ENCODE results near the gene ID2.

ID2 gene

DNA sequence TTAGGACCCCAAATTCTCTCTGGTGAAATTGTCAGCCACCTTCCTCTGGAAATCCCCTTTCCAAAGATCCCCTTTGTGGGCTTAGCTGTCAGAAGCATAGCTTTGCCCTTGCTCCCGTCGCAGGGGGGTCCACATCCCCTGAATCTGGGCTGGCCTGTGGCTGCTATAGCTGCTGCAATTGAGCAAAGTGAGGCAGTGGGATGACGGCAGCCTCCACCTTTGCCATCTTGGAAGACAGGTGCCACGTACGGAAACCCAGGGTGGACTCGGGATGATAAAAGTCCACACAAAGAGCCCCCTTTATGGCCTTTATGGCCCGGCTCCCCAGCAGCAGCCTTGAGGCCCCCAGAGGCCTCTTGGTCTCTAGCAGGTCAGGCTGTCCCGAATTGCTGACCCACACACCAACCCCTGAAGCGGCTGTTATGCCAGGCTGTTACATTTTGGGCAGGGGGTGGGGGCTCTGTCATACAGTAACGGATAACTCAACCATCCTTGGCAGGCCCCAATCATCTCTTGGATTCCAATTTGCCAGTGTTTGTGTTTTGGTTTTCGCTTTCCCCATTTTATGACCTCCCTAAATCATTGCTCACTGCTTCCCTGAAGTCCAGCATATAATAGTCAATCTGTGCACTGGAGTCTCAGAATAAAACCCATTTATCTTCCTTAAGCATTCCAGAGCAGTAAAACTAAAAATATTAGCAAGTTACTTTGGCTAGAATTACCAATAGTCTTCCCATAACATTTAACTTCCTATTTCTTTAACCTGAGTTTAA, 33.2 kb upstream of the ID2 start:
- no peak for DNase-seq (ENCODE audit: low read depth)

GRCh38 chr2:8649718-8650117, 32.1 kb upstream of the ID2 start:
- no peak for DNase-seq (ENCODE audit: low read depth)

DNA sequence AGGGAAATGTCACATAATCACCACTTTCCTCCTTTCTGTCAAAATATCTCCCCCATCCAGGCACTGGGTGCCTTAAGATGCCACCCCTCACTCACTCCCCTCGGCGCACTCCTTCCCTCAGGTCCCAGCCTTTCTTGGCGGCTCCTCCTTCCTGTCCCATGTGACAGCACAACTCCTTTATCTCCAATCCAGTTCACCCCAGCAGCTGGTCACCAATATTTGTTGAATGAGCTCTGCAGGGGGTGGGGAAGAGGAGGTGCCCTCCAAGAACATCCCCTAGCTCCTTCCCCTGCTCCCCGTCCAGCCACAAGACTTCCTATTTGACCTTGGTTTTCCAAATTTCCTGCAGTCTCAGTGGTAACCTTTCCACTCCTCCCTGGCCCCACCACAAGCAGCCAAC, 31.6 kb upstream of the ID2 start:
- DNase-seq (ENCODE audit: low read depth), result no peak

GRCh38 chr2:8652774-8653426, 29.0 kb upstream of the ID2 start:
- no peak for DNase-seq (ENCODE audit: low read depth)

GRCh38 chr2:8653485-8653884, 28.4 kb upstream of the ID2 start:
- DNase-seq (ENCODE audit: low read depth), result no peak

- no peak for DNase-seq (ENCODE audit: low read depth)
These were observed 27.8 kb upstream of the ID2 start for GRCh38 chr2:8654041-8654440.

DNA sequence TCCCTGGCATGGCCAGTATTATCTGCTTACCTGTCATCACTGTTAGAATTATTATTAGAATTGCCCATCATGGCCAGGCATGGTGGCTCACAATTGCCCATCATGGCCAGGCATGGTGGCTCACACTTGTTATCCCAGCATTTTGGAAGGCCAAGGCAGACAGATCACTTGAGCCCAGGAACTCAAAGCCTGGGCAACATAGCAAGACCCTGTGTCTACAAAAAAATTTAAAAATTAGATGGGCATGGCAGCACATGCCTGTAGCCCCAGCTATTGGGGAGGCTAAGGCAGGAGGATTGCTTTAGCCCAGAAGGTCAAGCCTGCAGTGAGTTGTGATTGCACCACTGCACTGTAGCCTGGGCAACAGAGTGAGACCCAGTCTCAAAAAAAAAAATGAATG, 27.4 kb upstream of the ID2 start:
- DNase-seq (ENCODE audit: low read depth), result no peak

DNA sequence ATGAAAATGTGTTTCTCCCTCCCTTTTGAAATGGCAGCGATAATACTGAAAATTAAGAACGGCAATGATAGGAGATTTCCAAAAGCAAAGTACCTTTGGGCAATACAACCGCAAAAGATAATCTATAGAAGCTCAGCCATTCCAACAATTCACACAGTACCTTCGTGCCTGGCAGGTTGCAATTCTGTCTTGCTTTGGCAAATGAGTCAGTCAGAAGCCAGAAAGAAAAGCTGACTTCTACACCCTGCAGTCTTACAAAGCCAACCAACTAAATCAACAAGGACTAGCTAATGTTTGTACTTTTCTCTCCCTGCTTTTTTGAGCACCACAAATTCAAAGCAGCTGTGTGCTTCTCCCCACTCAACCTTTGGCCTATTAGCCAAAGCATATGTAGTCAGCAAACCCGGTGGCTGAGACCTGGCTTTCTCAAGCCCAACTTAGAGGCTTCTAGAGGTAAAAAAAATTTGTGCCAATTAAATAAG, 25.7 kb upstream of the ID2 start:
- no peak for DNase-seq (ENCODE audit: low read depth)

DNA sequence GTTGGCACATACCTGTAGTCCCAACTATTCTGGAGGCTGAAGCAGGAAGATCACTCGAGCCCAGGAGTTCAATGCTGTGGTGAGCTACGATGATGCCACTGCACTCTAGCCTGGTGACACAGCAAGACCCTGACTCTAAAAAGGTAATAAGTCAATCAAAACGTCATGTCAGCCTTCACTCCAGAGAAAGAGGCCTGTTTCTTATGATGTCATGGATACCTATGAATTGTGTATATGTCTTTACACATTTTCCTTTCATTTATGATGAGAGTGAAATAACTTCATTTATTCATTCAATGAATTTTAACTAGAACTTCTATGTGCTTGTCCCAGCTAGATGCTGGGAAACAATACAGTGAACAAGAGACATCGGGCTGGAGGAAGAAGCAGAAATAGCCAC, 25.0 kb upstream of the ID2 start:
- DNase-seq (ENCODE audit: low read depth), result no peak

- DNase-seq (ENCODE audit: low read depth), result no peak
These were observed 24.3 kb upstream of the ID2 start for GRCh38 chr2:8657423-8658062.

DNA sequence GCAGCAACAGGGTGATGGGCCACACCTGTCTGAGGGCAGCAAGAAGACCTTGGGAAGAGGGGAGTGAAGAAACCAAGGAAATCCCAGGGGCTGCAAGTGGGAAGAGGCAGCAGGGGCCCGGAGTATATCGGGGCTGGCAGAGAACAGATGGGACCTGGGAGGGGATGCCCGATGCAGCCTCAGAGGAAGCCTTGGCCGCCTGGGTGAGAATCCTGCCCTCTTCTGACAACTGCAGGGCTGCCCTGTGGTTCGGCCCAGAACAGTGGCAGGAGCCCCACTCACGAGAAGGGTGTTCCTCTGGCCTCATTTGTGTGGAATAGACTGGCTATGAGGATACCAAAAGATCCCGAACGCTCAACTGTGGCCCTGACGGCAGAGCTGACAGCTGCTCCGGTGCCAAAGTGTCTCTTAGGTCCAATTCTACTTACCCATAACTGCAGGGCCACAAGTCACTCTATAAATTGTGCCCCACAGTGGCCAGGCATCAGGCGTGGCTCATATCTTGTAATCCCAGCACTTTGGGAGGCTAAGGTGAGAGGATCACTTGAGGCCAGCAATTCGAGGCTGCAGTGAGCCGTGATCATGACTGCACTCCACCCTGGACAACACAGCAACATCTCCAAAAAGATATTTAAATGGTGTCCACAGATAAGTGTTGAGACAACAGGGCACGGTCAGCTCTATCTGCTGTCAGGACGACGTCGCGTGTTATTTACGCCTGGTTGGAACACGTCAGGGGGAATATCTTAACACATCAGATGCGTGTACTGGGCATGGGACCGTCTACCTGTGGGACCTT, 23.6 kb upstream of the ID2 start:
- DNase-seq (ENCODE audit: low read depth), result no peak

DNA sequence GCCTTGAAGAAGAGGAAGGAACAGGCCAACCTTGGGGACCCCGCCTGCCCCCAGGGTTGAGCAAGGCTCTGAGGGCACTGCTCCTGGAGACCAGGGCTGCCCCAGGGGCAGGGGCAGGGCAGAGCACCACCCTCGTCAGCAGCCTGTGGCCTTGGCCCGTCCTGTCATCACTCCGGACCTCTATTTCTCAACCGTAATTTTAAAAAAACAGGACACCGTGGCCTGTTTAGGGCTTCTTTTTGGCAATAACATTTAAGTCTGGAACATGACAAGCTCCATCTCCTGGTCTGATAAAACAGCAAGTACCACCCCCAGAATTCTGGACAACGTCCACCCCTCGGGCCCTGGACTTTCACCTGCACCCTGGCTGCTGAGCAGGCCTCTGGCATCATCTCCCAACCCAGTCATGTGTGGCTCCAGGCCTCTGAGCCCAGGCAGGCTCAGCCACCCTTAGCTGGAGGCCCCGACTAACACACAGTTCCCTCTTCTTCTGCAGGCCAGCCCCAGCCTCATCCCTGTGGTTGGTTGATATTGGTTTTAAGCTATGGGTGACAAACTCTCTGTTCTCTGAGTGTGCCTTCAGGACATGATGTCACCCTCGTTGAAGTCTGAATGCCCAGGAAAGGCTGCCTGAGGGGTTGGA, 22.6 kb upstream of the ID2 start:
- no peak for DNase-seq (ENCODE audit: low read depth)

DNA sequence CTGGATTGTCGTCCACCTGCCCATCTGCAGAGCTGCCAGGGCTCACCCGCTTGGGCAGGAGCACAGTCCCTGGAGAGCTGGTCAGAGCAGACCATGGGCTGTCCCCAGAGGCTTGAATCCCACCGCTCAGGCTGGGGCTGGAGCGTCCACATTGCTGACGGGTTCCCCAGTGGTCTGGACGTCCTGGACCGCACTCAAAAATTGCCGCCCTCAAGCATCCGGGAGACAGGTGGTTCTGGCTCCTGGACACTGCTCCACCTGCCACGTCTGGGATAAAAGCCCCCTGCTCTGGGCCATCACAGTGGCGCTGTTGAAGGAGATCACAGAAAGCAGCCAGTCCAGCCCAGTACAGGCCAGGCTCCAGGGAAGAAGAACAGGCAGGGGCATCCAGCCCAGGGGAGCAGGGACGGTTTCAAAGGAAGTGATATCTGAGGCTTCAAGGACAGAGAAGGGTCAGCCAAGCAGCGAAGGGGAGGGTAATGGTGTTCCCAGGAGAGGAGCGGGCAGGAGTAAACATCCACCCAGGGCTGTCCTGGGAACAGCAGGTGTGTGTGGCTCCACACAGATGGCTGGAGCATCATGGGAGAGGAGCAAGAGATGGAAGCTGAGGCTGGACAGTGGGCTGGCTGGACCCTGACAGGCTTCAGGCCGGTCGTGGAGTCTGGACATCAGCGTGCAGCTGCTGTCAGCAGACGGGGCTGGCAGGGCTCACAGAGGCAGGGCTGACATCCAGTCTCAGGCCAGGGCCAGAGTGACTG, 21.9 kb upstream of the ID2 start:
- no peak for DNase-seq (ENCODE audit: low read depth)

- DNase-seq (ENCODE audit: low read depth), result no peak
These were observed 20.6 kb upstream of the ID2 start for GRCh38 chr2:8661235-8661634.

DNA sequence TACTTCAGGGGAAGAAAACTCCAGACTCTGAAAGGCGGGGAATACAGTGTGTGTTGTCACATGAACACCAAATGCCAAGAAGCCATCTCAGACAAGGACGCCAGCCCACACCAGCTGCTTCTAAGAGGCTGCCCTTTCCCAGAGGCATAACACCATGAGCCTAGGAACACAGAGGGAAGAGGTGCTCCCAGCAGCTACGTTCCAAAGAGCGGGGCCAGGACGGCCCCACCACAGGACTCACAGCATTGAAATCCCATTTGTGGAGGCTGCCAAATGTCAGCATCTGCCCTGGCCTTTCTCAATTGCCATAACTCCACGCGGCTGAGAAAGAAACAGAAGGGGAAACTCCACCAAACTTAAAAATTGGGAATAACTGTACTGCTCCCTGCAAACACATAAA, 20.1 kb upstream of the ID2 start:
- no peak for DNase-seq (ENCODE audit: low read depth)

DNA sequence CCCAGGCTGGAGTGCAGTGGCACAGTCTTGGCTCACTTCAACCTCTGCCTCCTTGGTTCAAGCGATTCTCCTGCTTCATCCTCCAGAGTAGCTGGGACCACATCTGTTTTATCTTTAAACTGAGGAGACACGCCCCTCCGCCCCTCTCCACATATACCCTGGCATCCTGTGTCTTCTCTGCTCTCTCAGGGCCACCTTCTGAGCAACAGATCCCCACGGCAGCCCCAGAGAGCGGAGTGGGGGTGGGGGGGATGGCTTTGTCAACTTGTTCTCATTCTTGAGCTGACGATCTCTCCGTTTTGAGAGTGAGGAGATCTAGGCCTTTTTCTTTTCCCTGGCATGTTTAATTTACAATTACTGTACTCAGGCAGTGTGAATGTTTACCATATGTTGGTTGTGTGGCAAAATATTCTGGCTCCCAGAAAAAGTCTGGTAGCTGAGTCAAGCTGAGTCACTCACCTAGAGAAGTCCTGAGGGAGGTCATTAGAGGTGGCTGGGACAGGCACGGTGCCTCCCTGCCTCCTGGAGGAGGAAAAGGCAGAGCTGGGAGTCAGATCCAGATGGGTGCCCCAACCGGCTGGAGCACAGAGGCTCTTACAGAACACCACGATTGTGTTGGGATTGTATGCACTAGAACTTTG, 19.5 kb upstream of the ID2 start:
- no peak for DNase-seq (ENCODE audit: low read depth)

GRCh38 chr2:8663997-8664396, 17.9 kb upstream of the ID2 start:
- no peak for DNase-seq (ENCODE audit: low read depth)

DNA sequence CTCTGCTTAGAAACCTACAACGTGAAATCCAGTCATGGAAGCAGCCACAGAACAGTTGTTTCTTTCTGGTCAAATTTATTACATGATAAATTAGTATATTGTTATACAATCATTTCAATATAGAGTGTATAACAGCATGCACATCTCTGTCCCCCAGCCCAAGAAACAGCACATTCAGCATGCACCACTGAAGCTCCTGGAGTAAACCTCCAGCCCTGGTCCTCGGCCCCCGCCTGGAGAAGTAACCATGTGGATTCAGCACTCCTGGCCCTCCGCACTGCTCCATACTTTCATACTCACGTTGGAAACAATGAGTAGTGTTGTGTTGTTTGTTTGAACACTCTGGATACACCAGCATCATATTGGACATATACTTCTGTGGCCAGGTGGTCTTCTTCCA, 15.3 kb upstream of the ID2 start:
- DNase-seq (ENCODE audit: low read depth), result no peak

- no peak for DNase-seq (ENCODE audit: low read depth)
These were observed 13.9 kb upstream of the ID2 start for GRCh38 chr2:8667896-8668512.

- no peak for DNase-seq (ENCODE audit: low read depth)
These were observed 12.6 kb upstream of the ID2 start for GRCh38 chr2:8669157-8669817.
